Endothelial cell of umbilical vein (primary cell): ENCODE data around the gene ALPK1. TPM values are rescaled to one million over a fixed set of nuclear protein-coding genes. Genes with fewer than 3 reads are reported as not detected.

Experiments used
- BruUV-seq: library from RNA; stranded (reverse); fragments of 400-500 nt; replicated peaks from 2 replicates; lab custom pipeline; 2021; lab: Mats Ljungman, UMichigan
- CTCF ChIA-PET: fragments of 300-600, 350-600 bp; sonication (Branson Sonifier 250); formaldehyde crosslinking; loops from one replicate; lab custom pipeline; 2021; ENCODE audit warnings: antibody characterized with exemption, inconsistent platforms; lab: Charles Lee
- POLR2A ChIA-PET: fragments of 300-600, 350-600 bp; sonication (Branson Sonifier 250); formaldehyde crosslinking; loops from one replicate; lab custom pipeline; 2021; ENCODE audit warnings: antibody characterized with exemption, inconsistent platforms; lab: Charles Lee
- DNase-seq: peaks from one replicate; pipeline ENCODE4 v3.0.0-alpha.2; 2011; ENCODE audit warnings: low read depth, low spot score
- FAIRE-seq: peaks from 2 replicates; lab custom pipeline; 2011; peaks lifted over from hg19 to GRCh38; lab: Jason Lieb, UNC
- H2AFZ ChIP-seq: 2 replicates; pipeline ENCODE4 v1.6.0; 2012; ENCODE audit warnings: low read depth, low read length, control low read depth, inconsistent platforms
- H3K27ac ChIP-seq: 2 replicates; pipeline ENCODE4 v1.5.1; 2011; ENCODE audit warnings: low read depth, mild to moderate bottlenecking, control low read depth, low read length, moderate library complexity; ENCODE audit not compliant: insufficient read depth
- H3K27me3 ChIP-seq, 2 experiments: 2 replicates each; pipeline versions ENCODE4 v1.6.0 to v1.6.1; 2011; ENCODE audit warnings: low read length in 2 of 2, mixed read lengths in 1 of 2; ENCODE audit not compliant: control insufficient read depth in 2 of 2, insufficient read depth in 2 of 2
- H3K36me3 ChIP-seq, 2 experiments: 2 replicates in 1 of 2; 3 replicates in 1 of 2; pipeline ENCODE4 v1.5.1; 2011; ENCODE audit warnings: low read length in 2 of 2, mild to moderate bottlenecking in 1 of 2, moderate library complexity in 1 of 2; ENCODE audit not compliant: control insufficient read depth in 2 of 2, insufficient read depth in 2 of 2; ENCODE audit errors: extremely low read depth in 1 of 2
- H3K4me1 ChIP-seq: 3 replicates; pipeline ENCODE4 v1.5.1; 2011; ENCODE audit warnings: mild to moderate bottlenecking, low read length; ENCODE audit not compliant: control insufficient read depth, insufficient read depth; ENCODE audit errors: extremely low read depth
- H3K4me2 ChIP-seq: 2 replicates; pipeline ENCODE4 v1.6.1; 2011; ENCODE audit warnings: low read length, control low read depth, mixed read lengths; ENCODE audit not compliant: insufficient read depth
- H3K4me3 ChIP-seq, 3 experiments: fragments of 200-600 bp in 1 of 3; sonication (generic), shearing (Covaris generic) in 1 of 3; replicated peaks in 1 of 3; 2 replicates each; pipeline ENCODE4 v1.5.1; 2011 to 2016; ENCODE audit warnings: control low read depth in 3 of 3, low read length in 3 of 3, mild to moderate bottlenecking in 2 of 3, inconsistent platforms in 1 of 3, low read depth in 1 of 3, moderate library complexity in 1 of 3; ENCODE audit not compliant: insufficient read depth in 1 of 3
- H3K79me2 ChIP-seq: 2 replicates; pipeline ENCODE4 v1.6.0; 2012; ENCODE audit warnings: low read length, inconsistent platforms; ENCODE audit not compliant: control insufficient read depth, insufficient read depth
- H3K9ac ChIP-seq: replicated peaks from 2 replicates; pipeline ENCODE3; 2011; ENCODE audit warnings: low read length, control low read depth; ENCODE audit not compliant: insufficient read depth; ENCODE audit errors: extremely low read depth
- H3K9me1 ChIP-seq: replicated peaks from 3 replicates; pipeline ENCODE4 v1.6.0; 2011; ENCODE audit warnings: mild to moderate bottlenecking, low read length; ENCODE audit not compliant: control insufficient read depth, insufficient read depth; ENCODE audit errors: extremely low read depth
- H3K9me3 ChIP-seq: replicated peaks from 2 replicates; pipeline ENCODE4 v1.5.1; 2012; ENCODE audit warnings: low read length, inconsistent platforms; ENCODE audit not compliant: control insufficient read depth, insufficient read depth
- H4K20me1 ChIP-seq: replicated peaks from 2 replicates; pipeline ENCODE3; 2011; ENCODE audit warnings: mild to moderate bottlenecking, low read length; ENCODE audit not compliant: control insufficient read depth, insufficient read depth; ENCODE audit errors: extremely low read depth
- CTCF ChIP-seq, 2 donors: IDR thresholded peaks; 1 replicate in 1 of 2; 2 replicates in 1 of 2; pipeline ENCODE4 v1.5.1; 2011; ENCODE audit warnings: low read length in 2 of 2, mild to moderate bottlenecking in 2 of 2, moderate library complexity in 2 of 2, control low read depth in 1 of 2, inconsistent platforms in 1 of 2, low read depth in 1 of 2; ENCODE audit not compliant: insufficient read depth in 1 of 2; ENCODE audit errors: extremely low read depth in 1 of 2
- EZH2 ChIP-seq: IDR thresholded peaks from 2 replicates; pipeline ENCODE4 v1.6.1; 2012; ENCODE audit warnings: borderline replicate concordance, low read depth, mild to moderate bottlenecking, moderate library complexity, low read length, inconsistent platforms; ENCODE audit not compliant: severe bottlenecking
- FOS ChIP-seq: IDR thresholded peaks from 2 replicates; pipeline ENCODE4 v1.6.1; 2011; ENCODE audit warnings: mild to moderate bottlenecking, low read length, moderate library complexity, borderline replicate concordance; ENCODE audit not compliant: insufficient read depth
- GATA2 ChIP-seq: IDR thresholded peaks from 2 replicates; pipeline ENCODE4 v1.7.0; 2011; ENCODE audit warnings: low read depth, mild to moderate bottlenecking, moderate library complexity, mixed read lengths, low read length; ENCODE audit not compliant: insufficient read length, insufficient read depth
- JUN ChIP-seq: IDR thresholded peaks from 2 replicates; pipeline ENCODE4 v1.6.1; 2011; ENCODE audit warnings: borderline replicate concordance, low read depth; ENCODE audit not compliant: insufficient read length, insufficient read depth
- MYC ChIP-seq: IDR thresholded peaks from one replicate; pipeline ENCODE4 v1.6.1; 2011; ENCODE audit warnings: mild to moderate bottlenecking, low read depth, low read length
- POLR2A ChIP-seq: IDR thresholded peaks from 2 replicates; pipeline ENCODE4 v1.6.1; 2012; ENCODE audit warnings: low read depth, mild to moderate bottlenecking, control low read depth, low read length
- POLR2AphosphoS5 ChIP-seq: IDR thresholded peaks from 2 replicates; pipeline ENCODE4 v1.6.1; 2012; ENCODE audit warnings: low read depth, mild to moderate bottlenecking, control low read depth, low read length, moderate library complexity; ENCODE audit not compliant: insufficient read depth
- dilution Hi-C: fragments of 300-500 bp; cut with MboI; formaldehyde crosslinking; loops from one replicate; pipeline ENCODE4 v1.15.0; 2019; ENCODE audit warnings: low sequenced_read_pairs; ENCODE audit not compliant: extremely low pct_ligation_motif_present
- intact Hi-C: fragments of 100-400 bp; cut with micrococcal nuclease; formaldehyde crosslinking; loops from one replicate; pipeline ENCODE4 v1.10.0; 2022
- polyA plus RNA-seq, 4 experiments: library from polyadenylated mRNA; depleted of rRNA in 3 of 4; stranded (reverse) in 3 of 4; unstranded in 1 of 4; fragments of >200 nt; gene quantifications; 2 replicates each; pipeline versions ENCODE4 v1.2.1 to v1.2.3, GENCODE V29; 2011 to 2012; ENCODE audit warnings: missing spikeins in 1 of 4
- total RNA-seq: library from RNA; stranded (reverse); gene quantifications from 2 replicates; pipeline ENCODE4 v1.2.3, GENCODE V29; 2021
- TF ChIP-seq, protein P1 (sequence below): IDR thresholded peaks from 2 replicates; pipeline ENCODE4 v1.6.1; 2011; ENCODE audit not compliant: insufficient read depth, insufficient read length

Gene ALPK1
- total and polyA plus RNA-seq, 2 donors (not counting 3 experiments of a cell fraction or from before 2014, with no cell fraction given), result 1.4 to 5.5 TPM

- Histone ChIP-seq H3K36me3 (no peaks in the 10 kb centered on the region), H3K9ac (no peak overlapping the region), H3K4me1 (no peaks in the 10 kb centered on the region), H3K4me3 (no peak overlapping the region), H2AFZ (no peak overlapping the region), H3K27me3 (no peaks in the 10 kb centered on the region), H3K9me3 (no peaks in the 10 kb centered on the region), H3K9me1 (no peaks in the 10 kb centered on the region), H3K27ac (no peak overlapping the region), H3K79me2 (peaks cover 10% of the 10 kb centered on the region), H3K4me2 (no peak overlapping the region), H4K20me1 (no peaks in the 10 kb centered on the region)
- dilution Hi-C loops (no loop called here), intact Hi-C loops (no loop called here)
- no peak for TF ChIP-seq JUN
- TF ChIP-seq GATA2, result no peak
- TF ChIP-seq FOS, result no peak
- TF ChIP-seq MYC, result no peak
- no peak for TF ChIP-seq CTCF (IDR thresholded peaks at IDR 0.05; ENCODE audit: extremely low read depth in 1 of 2, insufficient read depth in 1 of 2, low read depth in 1 of 2, low read length in 2 of 2)
- no peak for TF ChIP-seq POLR2AphosphoS5
- no peak for TF ChIP-seq EZH2
- TF ChIP-seq, protein P1, sequence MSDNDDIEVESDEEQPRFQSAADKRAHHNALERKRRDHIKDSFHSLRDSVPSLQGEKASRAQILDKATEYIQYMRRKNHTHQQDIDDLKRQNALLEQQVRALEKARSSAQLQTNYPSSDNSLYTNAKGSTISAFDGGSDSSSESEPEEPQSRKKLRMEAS, result no peak
- TF ChIP-seq POLR2A, result no peak
- ChIA-PET POLR2A (no interaction called here), CTCF (no interaction called here)
- FAIRE-seq (no peak), DNase-seq (no peak)
- BruUV-seq, result no TSS peak
These were observed 44.9 kb upstream of the ALPK1 start for GRCh38 chr4:112252234-112252633.
